TTC549 (cell line): Measurements from ENCODE around the gene ARFGAP2.

ENCODE experiments used
- FAIRE-seq: peaks from 2 replicates; lab custom pipeline; 2012; peaks lifted over from hg19 to GRCh38; lab: Jason Lieb, UNC

ARFGAP2 gene

GRCh38 chr11:47166368-47166767 is 10.3 kb downstream of the ARFGAP2 start:
- no peak for FAIRE-seq

GRCh38 chr11:47165253-47165840 is 11.3 kb downstream of the ARFGAP2 start:
- FAIRE-seq: no peak

GRCh38 chr11:47164321-47164720 is 12.4 kb downstream of the ARFGAP2 start:
- FAIRE-seq: no peak

- no peak for FAIRE-seq
Observed at GRCh38 chr11:47163898-47164297, 12.8 kb downstream of the ARFGAP2 start.

- FAIRE-seq: no peak
Observed at GRCh38 chr11:47163193-47163592, 13.5 kb downstream of the ARFGAP2 start.

GRCh38 chr11:47162426-47162825 is 14.3 kb downstream of the ARFGAP2 start:
- FAIRE-seq: no peak

- no peak for FAIRE-seq
Observed at GRCh38 chr11:47161890-47162289, 14.8 kb downstream of the ARFGAP2 start.

- FAIRE-seq: no peak
Observed at GRCh38 chr11:47161134-47161854, 15.4 kb downstream of the ARFGAP2 start.

- no peak for FAIRE-seq
Observed at GRCh38 chr11:47160753-47161133, 15.9 kb downstream of the ARFGAP2 start.

- FAIRE-seq: no peak
Observed at GRCh38 chr11:47158242-47158641, 18.4 kb downstream of the ARFGAP2 start.

GRCh38 chr11:47157805-47158204 is 18.9 kb downstream of the ARFGAP2 start:
- FAIRE-seq: no peak

- no peak for FAIRE-seq
Observed at GRCh38 chr11:47156951-47157350, 19.7 kb downstream of the ARFGAP2 start.

GRCh38 chr11:47156333-47156732 is 20.3 kb downstream of the ARFGAP2 start:
- FAIRE-seq: no peak

GRCh38 chr11:47155879-47156278 is 20.8 kb downstream of the ARFGAP2 start:
- no peak for FAIRE-seq

- FAIRE-seq: no peak
Observed at GRCh38 chr11:47154616-47155570, 21.8 kb downstream of the ARFGAP2 start.

GRCh38 chr11:47152953-47153950 is 23.4 kb downstream of the ARFGAP2 start:
- FAIRE-seq: peak; percentile 50

GRCh38 chr11:47152126-47152952 is 24.3 kb downstream of the ARFGAP2 start:
- FAIRE-seq: no peak

GRCh38 chr11:47149782-47150181 is 26.9 kb downstream of the ARFGAP2 start:
- FAIRE-seq: no peak

GRCh38 chr11:47148903-47149531 is 27.7 kb downstream of the ARFGAP2 start:
- FAIRE-seq: no peak

GRCh38 chr11:47148270-47148669 is 28.4 kb downstream of the ARFGAP2 start:
- no peak for FAIRE-seq
